Activated CD8-positive, alpha-beta memory T cell treated with anti-CD3 and anti-CD28 coated beads for 36 hours (primary cell): ENCODE measurements around the gene CELF2. TPM values are rescaled to one million over a fixed set of nuclear protein-coding genes. Genes with fewer than 3 reads are reported as not detected.
"Not testable (repeated sequence)": the region's sequence is repeated elsewhere in the genome, so short reads cannot be mapped to it uniquely, and the experiment has no call there.

Experiments
- CTCF ChIA-PET: fragments of 350-600 bp; sonication (Branson Sonifier 250); formaldehyde crosslinking; loops from one replicate; lab custom pipeline; 2021; ENCODE audit warnings: antibody characterized with exemption; lab: Charles Lee
- POLR2A ChIA-PET: fragments of 350-600 bp; sonication (Branson Sonifier 250); formaldehyde crosslinking; loops from one replicate; lab custom pipeline; 2021; ENCODE audit warnings: antibody characterized with exemption; lab: Charles Lee
- total RNA-seq, 2 experiments: library from RNA; stranded (reverse); gene quantifications; one replicate each; pipeline ENCODE4 v1.2.3, GENCODE V29; 2021

CELF2 gene
- total RNA-seq, 2 experiments from 2014 or later = 153 to 154 TPM

DNA sequence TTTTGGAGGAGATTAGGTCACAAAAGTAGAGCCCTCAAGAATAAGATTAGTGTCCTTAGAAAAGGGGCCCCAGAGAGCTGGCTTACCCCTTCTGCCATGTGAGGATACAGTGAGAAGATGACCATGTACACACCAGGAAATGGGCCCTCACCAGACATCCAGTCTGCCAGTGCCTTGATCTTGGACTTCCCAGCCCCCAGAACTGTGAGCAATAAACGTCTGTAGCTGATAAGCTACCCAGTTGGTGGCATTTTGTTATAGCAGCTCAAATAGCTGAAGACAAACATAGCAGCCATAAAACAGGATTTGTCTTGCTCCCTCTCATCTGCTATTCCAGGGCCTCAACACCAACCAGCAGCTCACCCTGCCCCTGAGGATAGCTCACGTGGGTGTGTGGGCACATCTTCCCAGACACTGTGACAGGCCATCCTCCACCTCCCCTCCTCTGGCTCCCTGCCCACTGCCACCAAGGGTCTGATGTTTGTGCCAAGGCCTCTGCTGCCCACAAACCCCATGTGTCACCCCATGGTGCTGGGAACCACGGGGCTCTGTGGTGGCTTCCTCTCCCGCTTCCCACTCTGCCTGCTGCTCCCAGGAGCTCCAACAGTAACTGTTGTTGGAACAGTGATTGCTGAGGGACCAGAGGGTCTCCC, 341.4 kb downstream of the CELF2 start:
- ChIA-PET CTCF (no interaction called here), POLR2A (no interaction called here)

DNA sequence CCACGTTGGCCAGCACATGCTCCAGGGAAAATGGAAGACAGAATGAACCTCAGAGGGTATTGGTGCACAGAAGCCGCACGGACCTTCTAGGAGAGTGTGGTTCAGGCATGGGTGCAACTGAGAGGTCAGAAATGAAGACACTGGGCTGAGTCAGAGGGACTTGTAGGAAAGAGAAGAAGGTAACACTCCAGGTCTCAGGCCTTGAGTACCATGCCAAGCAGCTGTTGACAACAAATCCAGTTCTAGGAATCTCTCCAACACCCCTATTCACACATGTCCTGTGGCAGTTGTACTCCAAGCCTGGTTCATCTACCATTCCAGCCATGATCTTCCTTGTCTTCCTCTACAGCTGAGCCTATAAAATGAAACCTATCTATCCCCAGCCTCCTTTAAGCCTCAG, 342.2 kb downstream of the CELF2 start:
- POLR2A ChIA-PET = no interaction called here

DNA sequence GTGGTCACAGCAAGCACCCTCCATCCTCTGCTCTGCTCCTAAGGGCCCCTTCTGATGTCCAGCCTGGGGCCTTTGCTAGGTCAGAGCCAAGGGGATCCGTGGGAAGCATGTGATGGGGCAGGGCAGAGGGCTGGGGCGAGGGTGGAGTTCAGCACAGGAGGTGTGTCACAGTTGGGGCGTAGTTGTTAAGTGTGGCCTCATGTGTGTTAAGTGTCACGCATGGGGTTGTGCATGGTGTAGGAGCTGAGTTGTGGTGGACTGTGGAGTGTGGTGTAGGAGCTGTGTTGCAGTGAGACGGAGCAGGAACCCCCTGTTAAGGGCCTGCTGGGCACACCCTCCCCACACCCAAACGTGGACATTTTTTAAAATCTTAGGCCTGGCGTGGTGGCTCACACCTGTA, 345.8 kb downstream of the CELF2 start:
- ChIA-PET CTCF (no interaction called here), POLR2A (interaction anchor here (0.5 kb wide), 1 partner anchor 41 kb away, joined by 3 read pairs; no protein-coding TSS in a partner anchor)

More for the DNA sequence above, 342.2 kb downstream of the CELF2 start:
- CTCF ChIA-PET = no interaction called here

DNA sequence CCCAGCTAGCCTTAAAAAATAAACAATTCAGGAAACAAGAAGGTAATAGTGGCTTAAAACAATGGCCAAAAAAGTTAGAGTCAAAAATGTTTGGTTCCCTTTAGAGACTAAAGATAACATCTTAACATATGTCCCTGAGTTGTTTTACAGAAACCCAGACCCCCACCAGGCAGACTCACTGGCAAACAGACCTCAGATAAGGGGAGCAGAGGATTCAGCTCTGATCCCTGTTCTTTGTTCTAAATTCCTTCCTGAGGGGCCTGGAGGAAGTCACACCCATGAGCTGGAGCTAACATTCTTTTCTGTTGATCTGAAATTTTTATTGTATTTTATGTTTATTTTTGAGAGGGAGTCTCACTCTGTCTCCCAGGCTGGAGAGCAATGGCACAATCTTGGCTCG, 346.6 kb downstream of the CELF2 start:
- POLR2A ChIA-PET = no interaction called here
- CTCF ChIA-PET = no interaction called here

DNA sequence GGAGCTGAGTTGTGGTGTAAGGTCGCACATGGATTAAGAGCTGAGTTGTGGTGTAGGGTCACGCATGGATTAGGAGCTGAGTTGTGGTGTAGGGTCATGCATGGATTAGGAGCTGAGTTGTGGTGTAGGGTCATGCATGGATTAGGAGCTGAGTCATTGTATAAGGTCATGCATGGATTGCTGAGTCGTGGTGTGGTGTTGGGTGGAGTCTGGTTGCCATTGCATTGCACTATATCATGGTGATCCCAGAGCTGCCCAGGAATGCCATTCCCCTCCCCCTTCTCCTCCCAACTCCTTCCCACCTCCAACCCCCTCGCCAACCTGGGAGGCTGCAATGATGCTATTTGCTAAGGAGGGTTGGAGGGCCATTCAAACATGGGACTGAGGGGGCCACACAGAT, 349.2 kb downstream of the CELF2 start:
- POLR2A ChIA-PET, CTCF ChIA-PET: not testable (repeated sequence)

DNA sequence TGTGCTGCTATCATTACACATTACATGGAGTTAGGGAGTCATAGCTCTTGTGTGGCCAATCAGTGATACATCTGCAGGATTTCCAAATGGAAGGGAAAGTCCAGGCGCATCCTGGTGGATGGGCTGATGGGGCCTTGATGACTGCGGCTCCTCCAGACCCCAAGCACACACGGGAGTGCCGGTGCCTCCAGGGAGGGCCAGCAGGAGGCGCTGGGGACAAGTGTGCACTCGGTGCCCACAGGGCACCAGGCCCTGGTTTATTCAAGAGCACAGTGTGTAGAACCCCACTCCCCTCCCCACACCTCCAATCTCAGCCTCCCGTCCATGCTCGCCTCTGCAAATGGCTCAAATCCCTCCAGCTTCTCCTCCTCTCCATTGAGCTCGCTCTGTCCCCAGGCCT, 349.8 kb downstream of the CELF2 start:
- CTCF ChIA-PET = no interaction called here
- POLR2A ChIA-PET = no interaction called here

DNA sequence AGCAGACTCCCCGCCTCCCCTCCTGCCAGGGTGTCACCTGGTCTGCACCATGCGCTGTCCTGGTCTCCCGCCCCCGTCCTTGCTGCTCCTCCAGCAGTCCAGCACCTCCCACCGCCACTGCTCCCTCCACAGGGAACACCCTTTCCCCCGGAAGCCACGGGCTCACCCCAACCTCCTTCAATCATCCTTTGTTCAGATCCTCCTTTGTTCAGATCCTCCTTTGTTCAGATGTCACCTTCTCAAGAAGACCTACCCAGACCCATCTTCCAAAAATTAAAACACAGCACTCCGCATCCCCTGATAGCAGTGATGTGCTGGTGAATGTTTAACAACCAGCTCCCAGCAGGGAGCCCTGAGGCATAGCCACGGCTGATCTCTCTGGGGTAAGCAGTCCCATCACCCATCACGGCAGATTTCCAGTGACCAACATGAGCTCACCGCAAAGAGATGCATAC, 356.1 kb downstream of the CELF2 start:
- ChIA-PET CTCF (no interaction called here), POLR2A (no interaction called here)

DNA sequence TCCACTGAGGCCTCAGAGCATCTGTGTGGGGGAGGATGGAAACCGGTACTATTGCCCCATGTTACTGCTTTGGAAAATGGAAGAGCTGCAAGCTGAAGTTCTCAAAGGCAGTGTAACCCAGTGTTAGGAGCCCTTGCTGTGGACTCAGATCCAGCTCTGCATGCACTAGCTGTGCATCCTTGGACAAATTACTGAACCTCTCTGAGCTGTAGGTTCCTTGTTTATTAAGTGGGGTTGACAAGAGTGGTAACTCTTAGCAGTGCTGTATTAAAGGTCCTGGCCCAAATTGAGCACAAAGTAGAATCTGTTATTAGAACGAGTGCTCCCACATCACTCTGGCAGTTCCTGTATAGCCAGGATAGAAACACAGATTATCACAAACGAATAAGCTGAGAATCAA, 359.6 kb downstream of the CELF2 start:
- CTCF ChIA-PET = no interaction called here

DNA sequence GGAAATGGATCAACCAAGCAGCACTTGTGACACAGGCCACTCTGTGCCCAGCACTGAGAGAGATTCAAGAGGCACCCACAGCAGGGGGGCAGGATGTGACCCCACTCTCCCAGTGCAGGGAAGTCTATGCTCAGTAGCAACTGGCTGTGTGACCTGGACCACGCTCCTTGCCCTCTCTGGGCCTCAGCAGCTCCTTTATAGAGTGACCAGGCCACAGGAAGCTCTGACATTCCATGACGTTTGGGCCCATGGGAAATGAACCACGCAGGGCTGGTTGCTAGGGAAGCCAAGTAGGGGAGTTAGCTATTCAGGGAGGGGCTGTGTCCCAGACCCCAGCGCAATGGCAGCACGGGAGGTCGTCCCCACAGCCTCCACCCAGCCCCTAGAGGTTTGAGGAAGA, 361.2 kb downstream of the CELF2 start:
- CTCF ChIA-PET = no interaction called here
- POLR2A ChIA-PET = no interaction called here

More for the DNA sequence above, 359.6 kb downstream of the CELF2 start:
- POLR2A ChIA-PET = no interaction called here

DNA sequence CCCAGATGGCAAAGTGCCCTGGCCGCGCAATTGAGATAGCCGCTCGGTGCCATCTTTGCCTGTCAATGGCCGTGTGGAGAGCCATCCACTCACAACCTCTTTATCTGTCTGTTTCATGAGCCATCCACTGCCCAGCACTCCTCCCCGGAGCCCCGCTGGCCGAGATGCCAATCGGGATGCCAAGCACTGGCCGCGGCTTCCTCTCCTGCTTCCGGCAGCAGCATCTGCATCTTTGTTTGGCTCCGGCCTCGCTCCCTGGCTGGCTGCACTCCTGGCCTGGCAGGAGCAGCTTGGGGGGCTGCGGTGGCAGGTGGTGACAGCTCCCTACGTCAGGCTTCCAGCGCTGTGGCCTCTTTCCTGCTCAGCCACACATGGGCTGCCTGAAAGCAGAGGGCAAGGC, 362.1 kb downstream of the CELF2 start:
- CTCF ChIA-PET = no interaction called here
- POLR2A ChIA-PET = no interaction called here

DNA sequence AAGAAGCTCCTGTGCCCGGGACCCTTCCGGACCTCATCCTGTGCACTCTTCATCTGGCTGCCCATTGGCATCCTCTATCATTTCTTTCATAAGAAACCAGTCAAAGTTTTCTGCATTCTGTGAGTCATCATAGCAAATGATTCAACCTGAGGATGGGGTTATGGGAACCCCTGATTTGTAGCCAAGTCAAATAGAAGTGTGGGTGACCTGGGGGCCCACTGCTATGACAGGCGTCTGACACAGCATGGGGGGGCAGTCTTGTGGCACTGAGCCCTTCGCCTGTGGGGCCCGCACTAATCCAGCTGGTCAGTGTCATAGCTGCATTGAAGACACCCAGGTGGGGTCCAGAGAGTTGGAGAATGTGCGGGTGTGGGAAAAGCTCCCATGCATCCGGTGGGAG, 363.4 kb downstream of the CELF2 start:
- CTCF ChIA-PET = no interaction called here
- POLR2A ChIA-PET = no interaction called here

DNA sequence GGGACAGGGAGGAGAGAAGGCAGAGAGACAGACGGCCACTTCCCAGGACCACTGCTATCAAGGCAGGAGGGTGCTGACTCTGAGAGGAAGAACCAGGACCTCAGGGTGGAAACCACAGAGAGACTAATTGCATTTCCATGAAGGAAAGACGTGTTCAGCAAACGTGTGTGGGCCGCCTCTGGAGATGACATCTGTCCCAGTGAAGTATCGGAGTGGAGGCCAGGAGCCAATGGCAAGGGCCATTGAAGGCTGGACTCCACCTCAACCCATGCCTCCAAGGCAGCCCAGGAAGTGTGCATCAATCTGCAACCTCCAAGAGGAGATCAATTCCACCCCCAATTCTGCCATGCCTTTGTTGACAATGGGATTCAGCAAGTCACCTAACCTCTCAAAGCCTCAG, 363.8 kb downstream of the CELF2 start:
- CTCF ChIA-PET = no interaction called here

DNA sequence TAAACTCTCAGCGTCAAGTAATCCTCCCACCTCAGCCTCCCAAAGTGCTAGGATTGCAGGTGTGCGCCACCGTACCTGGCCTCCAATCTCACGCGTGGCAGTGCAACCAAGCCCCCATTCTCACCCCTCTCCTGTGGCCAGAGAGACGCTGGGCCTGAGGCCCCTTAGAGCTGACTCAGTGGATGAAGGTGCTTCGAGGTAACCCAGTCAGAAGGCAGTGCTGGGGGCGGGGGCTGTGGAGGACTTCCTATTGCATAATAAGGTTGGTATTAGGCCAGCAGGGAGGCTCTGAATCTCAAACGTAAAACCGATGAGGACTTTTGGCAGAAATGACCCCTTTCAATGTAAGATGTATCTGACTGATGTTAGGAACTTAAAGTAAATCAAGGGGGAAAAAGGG, 364.5 kb downstream of the CELF2 start:
- ChIA-PET POLR2A (no interaction called here), CTCF (no interaction called here)

More for the DNA sequence above, 363.8 kb downstream of the CELF2 start:
- POLR2A ChIA-PET = no interaction called here

DNA sequence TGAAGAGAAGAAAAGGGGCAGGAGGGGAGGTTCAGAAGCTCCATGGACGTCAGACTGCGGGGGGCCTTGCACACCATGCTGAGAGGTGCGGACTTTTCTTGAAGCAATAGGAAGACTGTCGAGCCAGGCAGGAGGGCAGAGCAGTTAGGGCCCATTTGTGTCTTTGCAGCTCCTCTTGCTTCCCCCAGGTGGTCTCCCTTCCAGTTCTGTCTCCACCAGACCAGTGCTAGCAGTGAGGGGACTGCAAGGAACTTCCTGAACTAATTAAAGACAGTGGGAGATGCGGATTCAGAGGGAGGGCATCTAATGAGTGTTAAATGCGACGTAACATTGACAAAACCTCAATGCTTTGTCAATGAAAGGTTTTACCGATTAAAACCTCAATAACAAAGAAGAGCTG, 368.4 kb downstream of the CELF2 start:
- ChIA-PET POLR2A (no interaction called here), CTCF (no interaction called here)
